Liver (tissue), 3 donors: ENCODE data around the gene TMEM94.

Source experiments
- EGR1 ChIP-seq, 2 donors: IDR thresholded peaks; 2 replicates each; pipeline ENCODE4 v1.6.1; 2016 to 2018; ENCODE audit warnings: antibody characterized with exemption in 2 of 2, low read depth in 2 of 2
- JUND ChIP-seq, 2 donors: IDR thresholded peaks; 2 replicates each; pipeline ENCODE4 v1.6.1; 2016; ENCODE audit warnings: antibody characterized with exemption in 2 of 2
- RAD21 ChIP-seq, 2 donors: IDR thresholded peaks; 2 replicates each; pipeline ENCODE4 v1.6.1; 2016; ENCODE audit warnings: antibody characterized with exemption in 2 of 2, mild to moderate bottlenecking in 2 of 2
- REST ChIP-seq: IDR thresholded peaks from 2 replicates; pipeline ENCODE4 v1.6.1; 2016; ENCODE audit warnings: antibody characterized with exemption, mild to moderate bottlenecking
- ZBTB33 ChIP-seq: IDR thresholded peaks from 2 replicates; pipeline ENCODE4 v1.6.1; 2016; ENCODE audit warnings: antibody characterized with exemption
- TF ChIP-seq, protein P1 (sequence below): fragments of 150-350 bp; IDR thresholded peaks from 2 replicates; pipeline ENCODE4 v1.5.1; 2017; ENCODE audit warnings: improper control_type of control experiment, low read depth, low read length; ENCODE audit not compliant: missing input control
- donor health status: healthy.
- donor health status: healthy.

GRCh38 chr17:75518983-75519537 lies 62.6 kb downstream of the TMEM94 start:
- TF ChIP-seq, protein P1, sequence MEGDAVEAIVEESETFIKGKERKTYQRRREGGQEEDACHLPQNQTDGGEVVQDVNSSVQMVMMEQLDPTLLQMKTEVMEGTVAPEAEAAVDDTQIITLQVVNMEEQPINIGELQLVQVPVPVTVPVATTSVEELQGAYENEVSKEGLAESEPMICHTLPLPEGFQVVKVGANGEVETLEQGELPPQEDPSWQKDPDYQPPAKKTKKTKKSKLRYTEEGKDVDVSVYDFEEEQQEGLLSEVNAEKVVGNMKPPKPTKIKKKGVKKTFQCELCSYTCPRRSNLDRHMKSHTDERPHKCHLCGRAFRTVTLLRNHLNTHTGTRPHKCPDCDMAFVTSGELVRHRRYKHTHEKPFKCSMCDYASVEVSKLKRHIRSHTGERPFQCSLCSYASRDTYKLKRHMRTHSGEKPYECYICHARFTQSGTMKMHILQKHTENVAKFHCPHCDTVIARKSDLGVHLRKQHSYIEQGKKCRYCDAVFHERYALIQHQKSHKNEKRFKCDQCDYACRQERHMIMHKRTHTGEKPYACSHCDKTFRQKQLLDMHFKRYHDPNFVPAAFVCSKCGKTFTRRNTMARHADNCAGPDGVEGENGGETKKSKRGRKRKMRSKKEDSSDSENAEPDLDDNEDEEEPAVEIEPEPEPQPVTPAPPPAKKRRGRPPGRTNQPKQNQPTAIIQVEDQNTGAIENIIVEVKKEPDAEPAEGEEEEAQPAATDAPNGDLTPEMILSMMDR: no peak
- no peak for TF ChIP-seq ZBTB33
- no peak for TF ChIP-seq RAD21 (IDR thresholded peaks at IDR 0.05)
- no peak for TF ChIP-seq EGR1 (IDR thresholded peaks at IDR 0.05; ENCODE audit: low read depth in 2 of 2)
- no peak for TF ChIP-seq JUND (IDR thresholded peaks at IDR 0.05)
- no peak for TF ChIP-seq REST
